SK-N-SH (cell line): ENCODE results near the gene MN1. TPM values are rescaled to one million over a fixed set of nuclear protein-coding genes. Genes with fewer than 3 reads are reported as not detected.

Experiments used
- CTCF ChIA-PET: fragments of 300-600, 350-600 bp; formaldehyde crosslinking; extraction: SDS; loops from one replicate; lab custom pipeline; 2021; lab: Yijun Ruan, JAX
- POLR2A ChIA-PET: fragments of 350-600 bp; sonication (Branson Sonifier 250); formaldehyde crosslinking; extraction: SDS; loops from one replicate; lab custom pipeline; 2020; ENCODE audit warnings: antibody characterized with exemption, inconsistent platforms; lab: Yijun Ruan, JAX
- DNase-seq: peaks from one replicate; pipeline ENCODE4 v3.0.0; 2012
- H2AFZ ChIP-seq: fragments of 200-600 bp; sonication (generic); 2 replicates; pipeline ENCODE4 v1.8.1; 2016; ENCODE audit warnings: antibody characterized with exemption, mild to moderate bottlenecking, low read depth
- H3F3A ChIP-seq: fragments of 200-600 bp; sonication (generic); replicated peaks from 2 replicates; pipeline ENCODE3; 2016; ENCODE audit warnings: antibody characterized with exemption, mild to moderate bottlenecking; ENCODE audit not compliant: insufficient read depth
- H3K27ac ChIP-seq, 2 experiments: fragments of 200-500 bp in 1 of 2; fragments of 200-600 bp in 1 of 2; sonication (Bioruptor generic) in 1 of 2; sonication (generic), shearing (Covaris generic) in 1 of 2; 2 replicates each; pipeline versions ENCODE4 v1.5.1 to v1.6.1; 2014 to 2016; ENCODE audit warnings: low read depth in 2 of 2, inconsistent platforms in 1 of 2, low read length in 1 of 2, mild to moderate bottlenecking in 1 of 2, mixed read lengths in 1 of 2
- H3K27me3 ChIP-seq: fragments of 200-600 bp; sonication (generic), shearing (Covaris generic); 2 replicates; pipeline ENCODE4 v1.6.1; 2016; ENCODE audit warnings: mixed run types; ENCODE audit not compliant: insufficient read depth
- H3K36me3 ChIP-seq, 2 experiments: fragments of 200-500 bp in 1 of 2; fragments of 200-600 bp in 1 of 2; sonication (Bioruptor generic) in 1 of 2; sonication (generic) in 1 of 2; replicated peaks in 1 of 2; 2 replicates each; pipeline versions ENCODE3 to v1.5.1; 2014 to 2016; ENCODE audit warnings: low read length in 1 of 2, mild to moderate bottlenecking in 1 of 2; ENCODE audit not compliant: insufficient read depth in 2 of 2, control insufficient read depth in 1 of 2
- H3K4me1 ChIP-seq, 2 experiments: fragments of 200-500 bp in 1 of 2; fragments of 200-600 bp in 1 of 2; sonication (Bioruptor generic) in 1 of 2; sonication (generic), shearing (Covaris generic) in 1 of 2; 2 replicates each; pipeline versions ENCODE4 v1.5.1 to v1.6.1; 2014 to 2016; ENCODE audit warnings: low read depth in 1 of 2, low read length in 1 of 2, mixed run types in 1 of 2; ENCODE audit not compliant: insufficient read depth in 2 of 2, control insufficient read depth in 1 of 2
- H3K4me2 ChIP-seq: fragments of 200-600 bp; sonication (generic), shearing (Covaris generic); 2 replicates; pipeline ENCODE4 v1.6.1; 2017; ENCODE audit warnings: mixed run types
- H3K4me3 ChIP-seq, 2 experiments: fragments of 200-500 bp in 1 of 2; fragments of 200-600 bp in 1 of 2; sonication (Bioruptor generic) in 1 of 2; sonication (generic), shearing (Covaris generic) in 1 of 2; 2 replicates each; pipeline versions ENCODE4 v1.5.1 to v1.8.1; 2014 to 2016; ENCODE audit warnings: low read depth in 2 of 2, inconsistent platforms in 1 of 2, low read length in 1 of 2, mild to moderate bottlenecking in 1 of 2, mixed read lengths in 1 of 2, moderate library complexity in 1 of 2
- H3K79me2 ChIP-seq: fragments of 200-600 bp; sonication (generic); 2 replicates; pipeline ENCODE4 v1.8.1; 2017; ENCODE audit warnings: mild to moderate bottlenecking; ENCODE audit not compliant: insufficient read depth
- H3K9ac ChIP-seq: fragments of 200-600 bp; sonication (generic); 2 replicates; pipeline ENCODE4 v1.6.1; 2017; ENCODE audit warnings: mixed run types
- H3K9me2 ChIP-seq: fragments of 200-600 bp; sonication (generic); 2 replicates; pipeline ENCODE4 v1.6.1; 2017; ENCODE audit warnings: mixed run types
- H3K9me3 ChIP-seq: fragments of 200-600 bp; sonication (generic); 2 replicates; pipeline ENCODE4 v1.6.1; 2017; ENCODE audit warnings: mixed run types, mild to moderate bottlenecking, moderate library complexity
- H4K20me1 ChIP-seq: fragments of 200-600 bp; sonication (generic); 2 replicates; pipeline ENCODE4 v1.6.1; 2017; ENCODE audit warnings: mild to moderate bottlenecking, mixed run types; ENCODE audit not compliant: insufficient read depth
- CHD2 ChIP-seq: fragments of 150-350 bp; IDR thresholded peaks from 2 replicates; pipeline ENCODE4 v1.6.1; 2018; ENCODE audit warnings: low read length; ENCODE audit not compliant: partially characterized antibody
- ELF1 ChIP-seq: IDR thresholded peaks from 2 replicates; pipeline ENCODE4 v1.4.0; 2012
- FOXJ3 ChIP-seq: sonication (generic); formaldehyde crosslinking; IDR thresholded peaks from 2 replicates; pipeline ENCODE4 v1.5.1; 2020; ENCODE audit warnings: mild to moderate bottlenecking, missing genetic modification reagents
- GATA2 ChIP-seq: sonication (generic); formaldehyde crosslinking; IDR thresholded peaks from 2 replicates; pipeline ENCODE4 v1.5.0; 2020; ENCODE audit warnings: mild to moderate bottlenecking, missing genetic modification reagents
- MEF2A ChIP-seq: IDR thresholded peaks from 2 replicates; pipeline ENCODE4 v1.4.0; 2012; ENCODE audit warnings: low read depth, borderline replicate concordance
- NRF1 ChIP-seq: IDR thresholded peaks from 2 replicates; pipeline ENCODE4 v1.6.1; 2012; ENCODE audit warnings: low read depth, mild to moderate bottlenecking, low read length
- POLR2AphosphoS5 ChIP-seq: IDR thresholded peaks from 2 replicates; pipeline ENCODE4 v1.6.1; 2012; ENCODE audit warnings: low read depth, low read length
- RAD21 ChIP-seq: IDR thresholded peaks from 2 replicates; pipeline ENCODE4 v1.6.1; 2012; ENCODE audit warnings: mild to moderate bottlenecking, low read length
- RFX5 ChIP-seq: IDR thresholded peaks from 2 replicates; pipeline ENCODE4 v1.6.1; 2012; ENCODE audit warnings: mild to moderate bottlenecking, improper control_type of control experiment, low read length
- SIN3A ChIP-seq: IDR thresholded peaks from 2 replicates; pipeline ENCODE4 v1.6.1; 2012; ENCODE audit warnings: low read depth, mild to moderate bottlenecking, low read length, moderate library complexity, borderline replicate concordance
- YY1 ChIP-seq: IDR thresholded peaks from 2 replicates; pipeline ENCODE4 v1.4.0; 2012; ENCODE audit warnings: low read depth, mild to moderate bottlenecking
- WGBS: methylation state at CpG from one replicate; pipeline ENCODE4 v1.1.6; 2017; ENCODE audit warnings: low lambda C conversion rate; 5-methylcytosine and 5-hydroxymethylcytosine counted together
- polyA plus RNA-seq, 3 experiments: library from polyadenylated mRNA; depleted of rRNA; stranded (reverse); fragments of >200 nt; gene quantifications; 2 replicates each; pipeline ENCODE4 v1.2.3, GENCODE V29; 2012
- TF ChIP-seq, protein P1 (sequence below): IDR thresholded peaks from 2 replicates; pipeline ENCODE4 v1.4.0; 2012; ENCODE audit warnings: low read depth, borderline replicate concordance
- TF ChIP-seq, protein P2 (sequence below): fragments of 200-600 bp; sonication (generic); IDR thresholded peaks from 2 replicates; pipeline ENCODE4 v1.6.1; 2017; ENCODE audit warnings: antibody characterized with exemption, mild to moderate bottlenecking, moderate library complexity

The MN1 gene
- polyA plus RNA-seq, 1 of the 3 experiments (the other 2 are of a cell fraction): 0.20 TPM

DNA sequence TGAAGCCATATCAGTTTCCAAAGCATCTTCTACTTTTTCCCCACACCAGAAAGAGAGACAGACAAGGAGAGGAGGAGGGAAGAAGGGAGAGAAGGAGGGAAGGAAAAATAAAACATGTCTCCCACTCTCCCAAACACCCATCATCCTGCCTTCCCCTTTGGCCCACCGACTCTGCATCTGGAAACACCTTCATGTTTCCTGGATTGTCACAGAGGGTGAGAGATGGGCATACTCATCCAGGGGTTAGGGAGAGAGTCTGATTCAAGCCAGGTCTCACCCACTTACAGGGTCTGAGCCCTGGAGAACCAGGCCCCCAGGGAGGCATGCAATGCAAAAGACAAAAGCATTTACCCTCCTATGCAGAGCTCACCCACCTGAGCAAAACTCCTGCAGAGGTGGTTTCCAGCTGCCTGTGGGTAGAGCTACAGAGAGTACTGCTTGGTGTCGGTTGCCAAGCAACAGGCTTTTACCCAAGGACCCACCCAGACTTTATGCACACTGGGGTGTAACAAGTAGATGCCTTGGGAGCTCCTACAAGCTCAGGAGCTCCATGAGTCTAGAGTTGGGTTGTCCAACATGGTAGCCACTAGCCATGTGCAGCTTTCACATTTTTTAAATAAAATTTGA is 33.4 kb downstream of the MN1 start (continued):
- TF ChIP-seq YY1 (no peak), SIN3A (no peak), POLR2AphosphoS5 (no peak), GATA2 (CRISPR knock-in tag) (no peak), MEF2A (no peak)
- TF ChIP-seq, protein P1, sequence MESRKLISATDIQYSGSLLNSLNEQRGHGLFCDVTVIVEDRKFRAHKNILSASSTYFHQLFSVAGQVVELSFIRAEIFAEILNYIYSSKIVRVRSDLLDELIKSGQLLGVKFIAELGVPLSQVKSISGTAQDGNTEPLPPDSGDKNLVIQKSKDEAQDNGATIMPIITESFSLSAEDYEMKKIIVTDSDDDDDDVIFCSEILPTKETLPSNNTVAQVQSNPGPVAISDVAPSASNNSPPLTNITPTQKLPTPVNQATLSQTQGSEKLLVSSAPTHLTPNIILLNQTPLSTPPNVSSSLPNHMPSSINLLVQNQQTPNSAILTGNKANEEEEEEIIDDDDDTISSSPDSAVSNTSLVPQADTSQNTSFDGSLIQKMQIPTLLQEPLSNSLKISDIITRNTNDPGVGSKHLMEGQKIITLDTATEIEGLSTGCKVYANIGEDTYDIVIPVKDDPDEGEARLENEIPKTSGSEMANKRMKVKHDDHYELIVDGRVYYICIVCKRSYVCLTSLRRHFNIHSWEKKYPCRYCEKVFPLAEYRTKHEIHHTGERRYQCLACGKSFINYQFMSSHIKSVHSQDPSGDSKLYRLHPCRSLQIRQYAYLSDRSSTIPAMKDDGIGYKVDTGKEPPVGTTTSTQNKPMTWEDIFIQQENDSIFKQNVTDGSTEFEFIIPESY: no peak

DNA sequence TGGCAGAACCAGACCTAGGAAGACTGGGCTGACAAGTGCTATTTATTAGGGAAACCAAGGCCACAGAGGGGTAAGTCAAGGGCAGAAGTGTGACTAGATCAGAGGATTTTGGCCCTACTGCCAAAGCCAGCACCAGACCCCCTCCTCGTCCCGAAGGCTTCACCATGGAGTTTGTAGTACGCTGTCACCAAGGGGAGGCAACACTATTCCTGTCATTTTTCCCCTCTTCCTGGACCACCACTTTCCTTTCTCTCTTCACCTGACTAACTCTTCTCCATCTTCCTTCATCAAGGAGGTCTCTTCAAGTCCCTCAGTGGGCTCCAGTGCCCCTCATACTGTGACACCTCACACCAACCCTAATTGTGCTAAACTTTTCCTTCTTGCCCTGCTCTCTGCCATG is 34.9 kb downstream of the MN1 start:
- DNase-seq: no peak
- Histone ChIP-seq H3K9me3 (no peaks in the 10 kb centered on the region), H3K27ac (no peak overlapping the region), H2AFZ (no peak overlapping the region)
- 86% methylated on average over 1 of the region's 3 CpGs for WGBS
- TF ChIP-seq, protein P2, sequence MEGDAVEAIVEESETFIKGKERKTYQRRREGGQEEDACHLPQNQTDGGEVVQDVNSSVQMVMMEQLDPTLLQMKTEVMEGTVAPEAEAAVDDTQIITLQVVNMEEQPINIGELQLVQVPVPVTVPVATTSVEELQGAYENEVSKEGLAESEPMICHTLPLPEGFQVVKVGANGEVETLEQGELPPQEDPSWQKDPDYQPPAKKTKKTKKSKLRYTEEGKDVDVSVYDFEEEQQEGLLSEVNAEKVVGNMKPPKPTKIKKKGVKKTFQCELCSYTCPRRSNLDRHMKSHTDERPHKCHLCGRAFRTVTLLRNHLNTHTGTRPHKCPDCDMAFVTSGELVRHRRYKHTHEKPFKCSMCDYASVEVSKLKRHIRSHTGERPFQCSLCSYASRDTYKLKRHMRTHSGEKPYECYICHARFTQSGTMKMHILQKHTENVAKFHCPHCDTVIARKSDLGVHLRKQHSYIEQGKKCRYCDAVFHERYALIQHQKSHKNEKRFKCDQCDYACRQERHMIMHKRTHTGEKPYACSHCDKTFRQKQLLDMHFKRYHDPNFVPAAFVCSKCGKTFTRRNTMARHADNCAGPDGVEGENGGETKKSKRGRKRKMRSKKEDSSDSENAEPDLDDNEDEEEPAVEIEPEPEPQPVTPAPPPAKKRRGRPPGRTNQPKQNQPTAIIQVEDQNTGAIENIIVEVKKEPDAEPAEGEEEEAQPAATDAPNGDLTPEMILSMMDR: no peak
- TF ChIP-seq FOXJ3 (no peak), NRF1 (no peak), CHD2 (no peak), RFX5 (no peak), ELF1 (no peak), RAD21 (no peak)
- TF ChIP-seq, all 33 proteins: peak for 0
- H3K4me3 ChIP-seq: no peak overlapping the region
- ChIA-PET POLR2A (no interaction called here), CTCF (no interaction called here)
- no peak overlapping the region for H3K9ac ChIP-seq
- 0 out of 2 replicates have a peak, but pooled peaks cover 12% of the 10 kb centered on the region for H3K27me3 ChIP-seq
- no peak overlapping the region for H3K4me2 ChIP-seq
- no peaks in the 10 kb centered on the region for H3K79me2 ChIP-seq
- H3K36me3 ChIP-seq: no peaks in the 10 kb centered on the region
- no peaks in the 10 kb centered on the region for H3K9me2 ChIP-seq
- no peaks in the 10 kb centered on the region for H4K20me1 ChIP-seq
- peaks cover 0 to 5% of the 10 kb centered on the region in 2 experiments; a peak in 1 of 4 replicates for H3K4me1 ChIP-seq
- H3F3A ChIP-seq: no peaks in the 10 kb centered on the region
